Skin of body (tissue), 2 donors: ENCODE results near the gene USP4. TPM values are rescaled to one million over a fixed set of nuclear protein-coding genes. Genes with fewer than 3 reads are reported as not detected.
"Not testable (repeated sequence)": the region's sequence is repeated elsewhere in the genome, so short reads cannot be mapped to it uniquely, and the experiment has no call there.

ENCODE experiments used
- DNase-seq: peaks from one replicate; lab custom pipeline; 2025; lab: John Stamatoyannopoulos, UW
- total RNA-seq: library from RNA; depleted of rRNA; stranded (reverse); fragments of >200 nt; gene quantifications from one replicate; pipeline ENCODE4 v1.2.3, GENCODE V29; 2014

Gene USP4
- total RNA-seq, 1 donor from 2014 or later = 34.0 TPM

DNA sequence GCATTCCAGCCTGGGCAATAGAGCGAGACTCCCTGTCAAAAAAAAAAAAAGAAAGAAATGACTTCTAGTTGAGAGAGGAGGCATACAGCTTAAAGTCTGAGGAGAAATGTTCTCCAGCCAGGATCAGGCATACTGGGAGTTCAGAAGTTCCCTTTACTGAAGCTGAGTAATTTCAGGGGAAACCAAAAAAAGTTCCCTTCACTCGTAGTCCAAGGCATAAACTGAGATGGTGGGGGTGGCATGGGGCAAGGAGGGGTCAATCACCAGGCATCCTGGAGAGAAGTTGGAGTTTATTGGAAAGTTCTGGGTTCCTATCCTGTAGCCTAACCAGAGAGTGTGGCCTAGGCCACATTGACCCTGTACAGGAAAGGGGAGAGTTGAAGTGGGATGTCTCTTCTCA is 12.4 kb upstream of the USP4 start:
- no peak for DNase-seq

- no peak for DNase-seq
These were observed 11.7 kb upstream of the USP4 start for GRCh38 chr3:49351521-49352011.

DNA sequence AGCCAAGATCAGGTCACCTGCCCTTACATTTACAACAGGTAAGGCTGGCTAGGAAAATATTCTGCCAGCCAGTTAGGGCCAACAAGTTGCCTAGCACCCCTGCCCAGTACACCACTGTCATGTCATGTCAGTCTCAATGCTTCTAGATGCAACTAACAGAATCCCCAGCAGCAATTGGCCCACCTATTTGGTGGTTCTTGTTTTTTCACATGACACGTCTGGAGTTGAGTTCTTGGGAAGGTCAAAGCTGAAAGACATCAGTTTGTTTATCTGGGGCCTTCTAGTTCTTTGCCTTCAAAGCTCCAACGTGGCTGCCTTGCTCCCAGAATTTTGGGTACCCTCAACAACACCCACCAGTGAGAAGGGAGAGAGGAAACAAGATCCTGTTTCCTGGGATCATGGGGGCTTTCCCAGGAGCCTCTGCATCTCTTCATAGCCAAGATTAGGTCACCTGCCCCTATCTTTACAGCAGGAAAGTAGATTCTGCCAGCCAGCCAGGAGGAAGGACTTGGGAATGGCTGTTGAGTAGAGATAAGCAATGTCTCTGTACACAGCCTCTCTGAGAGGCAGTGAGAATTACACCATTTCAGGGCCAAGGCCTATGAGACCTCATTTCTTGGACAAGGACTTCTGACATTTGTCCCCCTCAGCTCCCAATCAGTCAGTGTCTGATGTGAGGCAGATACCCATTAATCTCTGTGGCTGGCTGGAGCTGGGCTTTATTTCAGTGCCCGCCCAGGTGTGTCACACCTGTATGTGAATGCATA is 9.7 kb upstream of the USP4 start:
- no peak for DNase-seq

DNA sequence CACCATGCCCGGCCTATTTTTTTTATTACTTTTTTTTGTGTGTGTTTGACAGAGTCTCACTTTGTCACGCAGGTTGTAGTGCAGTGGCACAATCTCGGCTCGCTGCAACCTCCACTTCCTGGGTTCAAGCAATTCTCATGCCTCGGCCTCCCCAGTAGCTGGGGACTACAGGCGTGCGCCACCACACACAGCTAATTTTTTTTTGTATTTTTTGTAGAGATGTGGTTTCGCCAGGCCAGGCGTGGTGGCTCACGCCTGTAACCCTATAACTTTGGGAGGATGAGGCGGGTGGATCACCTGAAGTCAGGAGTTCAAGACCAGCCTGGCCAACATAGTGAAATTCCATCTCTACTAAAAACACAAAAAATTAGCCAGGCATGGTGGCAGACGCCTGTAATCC is 8.5 kb upstream of the USP4 start:
- DNase-seq = not testable (repeated sequence)

DNA sequence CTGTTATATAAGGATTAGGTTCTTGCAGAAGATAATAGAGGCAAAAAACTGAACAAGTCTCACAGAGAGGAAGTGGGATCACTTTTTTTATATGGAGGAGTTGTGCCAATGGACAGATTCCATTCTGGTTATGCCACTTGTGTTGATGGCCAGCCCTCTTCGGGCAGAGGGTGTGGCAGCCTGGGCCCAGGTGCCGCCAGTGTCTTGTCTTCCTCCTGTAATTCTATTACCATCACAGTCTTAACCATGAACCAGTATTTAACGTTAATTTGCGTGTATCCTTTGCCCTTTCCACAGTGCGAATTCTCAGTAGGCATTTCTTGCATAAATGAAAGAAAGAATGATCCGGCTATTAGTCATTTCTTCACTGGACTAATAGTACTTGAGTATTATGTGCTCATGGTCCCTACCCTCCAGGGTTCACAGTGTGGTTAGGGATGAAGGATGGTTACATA is 7.0 kb upstream of the USP4 start:
- no peak for DNase-seq

DNA sequence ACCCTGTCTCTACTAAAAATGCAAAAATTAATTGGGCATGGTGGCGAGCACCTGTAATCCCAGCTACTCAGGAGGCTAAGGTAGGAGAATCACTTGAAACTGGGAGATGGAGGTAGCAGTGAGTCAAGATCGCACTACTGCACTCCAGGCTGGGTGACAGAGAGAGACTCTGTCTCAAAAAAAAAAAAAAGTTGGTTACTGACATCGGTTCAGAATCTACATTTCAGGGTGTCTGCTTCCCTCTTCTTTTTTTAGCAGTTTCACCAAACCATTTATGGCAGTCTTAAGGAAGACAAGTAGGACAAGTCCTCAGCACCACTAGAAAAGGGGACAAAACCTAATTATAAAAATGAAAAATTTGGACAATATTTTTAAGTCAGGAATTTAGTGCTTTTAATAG is 3.3 kb upstream of the USP4 start:
- DNase-seq = no peak

DNA sequence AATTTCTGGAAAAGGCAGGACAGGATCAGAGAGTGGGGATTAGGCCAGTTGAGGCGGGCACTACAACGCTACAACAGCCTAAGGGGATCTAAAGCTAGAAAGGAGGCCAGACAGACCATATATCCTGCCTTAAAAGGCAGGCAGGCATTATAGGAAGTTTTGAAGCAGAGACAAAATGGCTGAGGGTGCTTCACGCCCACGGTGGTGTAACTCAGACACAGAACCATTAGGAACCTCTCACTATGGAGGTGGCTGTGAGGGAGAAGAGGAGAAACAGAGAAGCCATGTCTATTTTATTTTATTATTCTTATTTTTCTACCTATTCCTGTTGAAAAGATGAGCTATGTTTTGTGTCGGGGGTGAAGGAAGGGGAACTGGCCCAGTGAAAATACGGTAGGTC is 2.1 kb upstream of the USP4 start:
- no peak for DNase-seq

- DNase-seq = no peak
These were observed 292 bp downstream of the USP4 start for GRCh38 chr3:49339581-49339940.

DNA sequence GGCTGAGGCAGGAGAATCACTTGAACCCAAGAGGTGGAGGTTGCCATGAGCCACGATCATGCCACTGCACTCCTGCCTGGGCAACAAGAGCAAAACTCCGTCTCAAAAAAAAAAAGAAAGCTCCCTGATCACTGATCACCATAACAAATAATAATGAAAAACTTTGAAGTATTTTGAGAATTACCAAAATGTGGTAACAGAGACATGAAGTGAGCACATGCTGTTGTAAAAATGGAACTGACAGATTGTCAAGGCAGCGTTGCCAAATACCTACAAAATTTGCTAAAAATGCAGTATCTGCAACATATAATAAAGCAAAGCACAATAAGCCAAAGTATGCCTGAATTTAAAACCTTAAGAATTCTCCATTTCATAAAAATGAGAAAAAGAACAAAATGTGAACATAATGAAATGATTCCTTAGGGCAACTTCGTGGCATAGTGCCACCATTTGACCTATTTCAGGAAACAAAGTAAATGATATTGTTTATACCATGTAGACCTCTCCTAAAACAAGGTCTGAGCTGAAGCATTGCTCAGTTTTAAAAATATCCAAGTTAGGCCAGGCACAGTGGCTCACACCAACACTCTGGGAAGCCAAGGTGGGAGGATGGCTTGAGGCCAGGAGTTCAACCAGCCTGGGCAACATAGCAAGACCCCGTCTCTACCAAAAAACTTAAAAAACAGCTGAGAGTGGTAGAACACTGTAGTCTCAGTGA is 5.8 kb downstream of the USP4 start:
- DNase-seq = no peak

DNA sequence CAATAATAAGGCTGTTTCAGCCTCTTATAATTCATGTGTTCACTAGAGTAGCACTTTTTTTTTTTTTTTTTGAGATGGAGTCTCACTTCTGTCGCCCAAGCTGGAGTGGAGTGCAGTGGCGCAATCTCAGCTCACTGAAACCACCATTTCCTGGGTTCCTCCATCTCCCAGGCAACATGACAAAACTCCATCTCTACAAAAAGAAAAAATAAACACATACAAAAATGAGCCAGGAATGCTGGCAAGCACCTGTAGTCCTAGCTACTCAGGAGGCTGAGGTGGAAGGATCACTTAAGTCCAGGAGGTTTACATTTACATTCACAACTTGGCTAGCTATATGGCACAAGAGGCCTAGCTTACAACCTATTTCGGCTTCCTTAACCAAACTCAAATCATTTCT is 6.8 kb downstream of the USP4 start:
- no peak for DNase-seq

DNA sequence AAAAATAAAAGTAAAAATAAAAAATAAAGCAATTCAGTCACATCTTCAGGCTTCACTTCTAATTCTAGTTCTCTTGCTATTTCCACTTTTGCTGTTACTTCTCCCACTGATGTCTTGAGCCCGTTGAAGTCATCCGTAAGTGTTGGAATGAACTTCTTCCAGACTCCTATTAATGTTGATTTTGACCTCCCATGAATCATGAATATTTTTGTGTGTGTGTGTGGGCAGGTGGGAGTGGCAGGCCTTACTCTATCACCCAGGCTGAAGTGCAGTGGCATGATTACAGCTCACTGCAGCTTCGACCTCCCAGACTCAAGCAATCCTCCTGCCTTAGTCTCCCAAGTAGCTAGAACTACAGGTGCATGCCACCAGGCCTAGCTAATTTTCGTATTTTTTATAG is 10.7 kb downstream of the USP4 start:
- no peak for DNase-seq

- not testable (repeated sequence) for DNase-seq
These were observed 11.5 kb downstream of the USP4 start for GRCh38 chr3:49328350-49328749.

DNA sequence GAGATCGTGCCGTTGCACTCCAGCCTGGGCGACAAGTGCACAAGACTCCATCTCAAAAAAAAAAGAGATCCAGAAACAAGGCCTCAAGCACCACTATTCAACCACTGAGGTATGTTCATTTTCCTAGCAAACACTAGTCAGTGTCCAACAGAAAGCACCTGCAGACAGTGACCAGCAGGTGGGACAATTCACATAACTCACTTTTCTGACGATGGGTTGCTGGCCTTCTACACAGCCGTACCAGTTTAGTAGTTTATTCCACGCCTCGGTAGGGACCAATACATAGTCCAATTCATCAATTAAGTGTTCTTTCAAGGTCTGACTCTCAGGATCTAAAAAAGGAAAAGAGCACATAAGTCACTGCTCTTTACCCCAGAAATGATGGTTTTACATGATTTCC is 12.4 kb downstream of the USP4 start:
- no peak for DNase-seq

DNA sequence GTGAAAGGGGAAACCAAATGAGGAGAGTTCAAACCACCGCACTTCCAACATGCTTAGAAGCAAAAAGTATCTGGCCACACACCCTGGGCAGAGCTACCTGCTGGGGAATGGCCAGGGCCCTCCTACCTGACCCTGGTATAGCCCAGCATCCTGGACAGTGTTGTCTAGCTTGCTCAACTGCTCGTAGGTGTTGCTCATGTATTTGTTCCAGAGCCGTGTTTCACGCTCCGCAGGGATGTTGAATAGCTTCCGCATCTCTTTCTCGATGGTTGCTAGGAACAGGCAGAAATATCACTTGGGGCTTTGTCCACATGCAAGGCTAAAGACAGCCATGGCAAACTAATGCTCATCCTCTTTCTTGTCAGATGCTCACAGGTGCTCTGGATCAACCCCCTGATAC is 15.1 kb downstream of the USP4 start:
- no peak for DNase-seq

DNA sequence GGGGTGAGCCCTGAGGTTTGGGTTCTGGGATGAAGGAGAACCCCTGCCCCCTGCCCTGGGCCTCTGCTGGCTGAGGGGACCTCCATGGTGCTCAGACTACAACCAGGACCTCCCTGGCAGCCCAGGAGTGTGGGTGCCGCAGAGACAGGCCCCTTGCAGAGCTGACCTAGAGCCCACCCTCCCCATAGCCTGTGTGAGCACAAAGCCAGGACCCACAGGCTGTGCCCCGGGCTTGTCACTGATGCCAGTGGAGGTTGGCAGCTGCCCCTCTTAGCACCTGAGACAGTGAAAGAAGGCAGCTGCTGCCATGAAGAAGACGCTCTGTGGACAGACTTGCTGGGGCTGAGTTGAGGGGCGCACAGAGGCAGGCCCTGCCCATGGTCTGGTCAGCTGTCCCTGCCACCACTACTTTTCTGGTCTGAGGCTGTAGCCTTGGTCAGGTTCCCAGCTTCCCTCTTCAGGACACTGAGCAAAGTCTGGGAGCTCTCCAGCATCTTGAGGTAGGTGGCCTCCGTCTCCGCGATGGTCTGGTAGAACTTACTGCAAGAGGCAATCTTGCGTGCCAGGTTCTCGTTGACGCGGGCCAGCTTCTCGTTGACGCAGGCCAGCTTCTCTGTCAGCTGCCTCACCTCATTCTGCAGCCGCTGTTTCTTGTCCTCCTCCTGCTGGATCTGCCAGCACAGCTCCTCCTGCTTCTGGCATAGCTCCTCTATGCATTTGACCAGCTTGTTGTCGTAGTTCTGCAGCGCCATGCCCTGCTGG is 23.0 kb downstream of the USP4 start:
- DNase-seq = no peak

- no peak for DNase-seq
These were observed 25.8 kb downstream of the USP4 start for GRCh38 chr3:49313896-49314688.

DNA sequence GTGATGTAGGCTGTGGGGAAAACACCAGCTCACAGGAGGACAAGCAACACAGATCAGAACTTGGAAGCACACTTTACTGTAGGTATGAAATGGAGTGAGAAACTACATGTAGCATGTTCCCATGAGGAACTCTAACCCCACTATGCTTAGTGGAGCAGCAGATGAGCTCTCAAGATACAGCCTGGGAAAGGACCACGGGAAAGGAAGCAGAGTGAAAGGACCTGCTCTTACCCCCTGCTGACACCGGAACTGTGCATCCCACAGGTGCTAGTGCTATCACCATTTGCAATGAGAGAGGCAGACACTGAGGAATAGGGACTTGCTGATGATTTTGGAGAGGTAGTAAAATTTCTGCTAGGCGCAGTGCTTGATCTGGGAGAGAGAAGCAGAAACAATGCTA is 28.6 kb downstream of the USP4 start:
- DNase-seq = no peak

DNA sequence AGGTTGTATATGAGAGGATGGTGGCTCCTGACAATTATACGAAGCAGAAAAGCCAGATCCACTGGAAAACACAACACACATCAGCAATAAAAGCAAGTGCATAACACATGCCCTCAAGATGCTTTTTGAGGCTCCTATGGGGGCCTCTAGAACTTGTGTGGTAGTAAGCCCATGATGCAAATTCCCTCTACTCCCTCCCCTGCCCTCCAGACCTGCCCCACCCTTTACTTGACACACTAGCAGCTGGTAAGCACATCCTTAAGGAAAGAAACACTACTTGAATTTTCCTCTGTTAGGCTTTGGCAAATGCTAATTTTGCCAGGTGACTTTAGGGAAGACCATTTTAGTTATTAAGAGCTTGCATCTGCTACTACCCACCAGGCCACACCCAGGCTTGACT is 29.2 kb downstream of the USP4 start:
- no peak for DNase-seq

DNA sequence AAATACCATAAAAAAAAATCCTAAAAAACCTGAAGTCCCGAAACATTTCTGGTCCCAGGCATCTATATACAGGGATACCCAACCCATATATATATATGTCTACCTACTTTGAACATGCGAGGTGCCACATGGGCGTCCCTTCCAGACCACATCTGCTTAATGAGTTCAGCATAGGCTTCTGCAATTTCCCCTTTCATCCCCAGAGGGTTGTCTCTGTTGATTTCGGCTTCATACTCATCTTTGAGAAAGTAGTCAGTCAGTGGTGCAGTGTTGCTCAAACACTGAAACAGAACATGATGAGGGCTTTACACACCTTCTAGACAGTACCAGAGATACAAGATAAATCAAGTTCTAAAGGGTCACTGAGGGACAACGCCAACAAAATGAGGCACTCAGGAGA is 34.2 kb downstream of the USP4 start:
- DNase-seq = no peak

DNA sequence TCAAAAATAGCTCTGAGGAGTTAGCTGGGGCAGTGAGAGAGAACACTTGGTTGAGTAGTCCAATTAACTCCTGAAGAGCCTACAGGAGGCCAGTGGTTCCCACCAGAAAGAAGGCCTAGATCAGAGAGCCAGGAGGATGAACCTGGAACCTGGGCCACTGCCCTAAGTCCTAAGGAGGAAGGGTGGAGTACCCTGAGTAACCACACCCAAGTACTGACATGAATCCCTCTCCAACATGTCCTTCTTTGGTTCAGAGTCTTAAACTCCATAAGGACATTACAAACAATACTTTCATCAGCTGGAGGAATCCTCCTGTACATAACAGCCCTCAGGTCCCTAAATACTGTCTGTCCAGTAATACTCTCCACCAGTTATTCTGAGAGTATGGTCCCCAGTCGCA is 37.2 kb downstream of the USP4 start:
- DNase-seq = no peak

- DNase-seq = no peak
These were observed 39.3 kb downstream of the USP4 start for GRCh38 chr3:49300595-49300994.
